ENCODE measurements around the gene RNU2-1. TPM values are rescaled to one million over a fixed set of nuclear protein-coding genes. Genes with fewer than 3 reads are reported as not detected.
"Not testable (repeated sequence)": the region's sequence is repeated elsewhere in the genome, so short reads cannot be mapped to it uniquely, and the experiment has no call there.

The RNU2-1 gene
- total RNA-seq, 1 donor from 2014 or later: 7,149 TPM

DNA sequence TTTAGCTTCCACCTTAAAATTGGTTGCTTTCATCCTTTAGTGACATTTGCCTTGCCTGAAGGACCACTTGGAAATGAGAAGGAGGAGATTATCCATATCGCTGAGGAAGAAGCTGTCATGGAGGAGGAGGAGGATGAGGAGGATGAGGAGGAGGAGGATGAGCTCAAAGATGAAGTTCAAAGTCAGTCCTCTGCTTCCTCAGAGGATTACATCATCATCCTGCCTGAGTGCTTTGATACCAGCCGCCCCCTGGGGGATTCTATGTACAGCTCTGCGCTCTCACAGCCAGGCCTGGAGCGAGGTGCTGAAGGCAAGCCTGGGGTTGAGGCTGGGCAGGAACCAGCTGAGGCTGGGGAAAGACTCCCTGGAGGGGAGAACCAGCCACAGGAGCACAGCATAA is 33.6 kb downstream of the RNU2-1 start:
- H3K27ac Mint-ChIP-seq: no peak overlapping the region
- DNase-seq (no peak), ATAC-seq (ENCODE audit: low read depth) (peak; percentile 74)
- peaks cover 76% of the 10 kb centered on the region for H3K36me3 Mint-ChIP-seq (ENCODE audit: low read depth)
- intact Hi-C loops (cut with micrococcal nuclease): no loop called here
- POLR2A ChIA-PET: interaction anchor here (1.2 to 2.0 kb wide), 3 partner anchors 11 to 116 kb away, joined by 5 to 12 read pairs (median 7); partner anchors contain the start of genes NBR1 and TMEM106A
- no peaks in the 10 kb centered on the region for H3K27me3 Mint-ChIP-seq
- H3K4me3 Mint-ChIP-seq: no peak overlapping the region
- TF ChIP-seq, protein P1, sequence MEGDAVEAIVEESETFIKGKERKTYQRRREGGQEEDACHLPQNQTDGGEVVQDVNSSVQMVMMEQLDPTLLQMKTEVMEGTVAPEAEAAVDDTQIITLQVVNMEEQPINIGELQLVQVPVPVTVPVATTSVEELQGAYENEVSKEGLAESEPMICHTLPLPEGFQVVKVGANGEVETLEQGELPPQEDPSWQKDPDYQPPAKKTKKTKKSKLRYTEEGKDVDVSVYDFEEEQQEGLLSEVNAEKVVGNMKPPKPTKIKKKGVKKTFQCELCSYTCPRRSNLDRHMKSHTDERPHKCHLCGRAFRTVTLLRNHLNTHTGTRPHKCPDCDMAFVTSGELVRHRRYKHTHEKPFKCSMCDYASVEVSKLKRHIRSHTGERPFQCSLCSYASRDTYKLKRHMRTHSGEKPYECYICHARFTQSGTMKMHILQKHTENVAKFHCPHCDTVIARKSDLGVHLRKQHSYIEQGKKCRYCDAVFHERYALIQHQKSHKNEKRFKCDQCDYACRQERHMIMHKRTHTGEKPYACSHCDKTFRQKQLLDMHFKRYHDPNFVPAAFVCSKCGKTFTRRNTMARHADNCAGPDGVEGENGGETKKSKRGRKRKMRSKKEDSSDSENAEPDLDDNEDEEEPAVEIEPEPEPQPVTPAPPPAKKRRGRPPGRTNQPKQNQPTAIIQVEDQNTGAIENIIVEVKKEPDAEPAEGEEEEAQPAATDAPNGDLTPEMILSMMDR (IDR thresholded peaks at IDR 0.05): no peak
- H3K9me3 Mint-ChIP-seq: no peaks in the 10 kb centered on the region
- CTCF ChIA-PET: interaction anchor here (1.2 to 1.3 kb wide), 3 partner anchors 11 to 109 kb away, joined by 3 to 5 read pairs (median 4); no protein-coding TSS in a partner anchor
- H3K4me1 Mint-ChIP-seq: no peaks in the 10 kb centered on the region

DNA sequence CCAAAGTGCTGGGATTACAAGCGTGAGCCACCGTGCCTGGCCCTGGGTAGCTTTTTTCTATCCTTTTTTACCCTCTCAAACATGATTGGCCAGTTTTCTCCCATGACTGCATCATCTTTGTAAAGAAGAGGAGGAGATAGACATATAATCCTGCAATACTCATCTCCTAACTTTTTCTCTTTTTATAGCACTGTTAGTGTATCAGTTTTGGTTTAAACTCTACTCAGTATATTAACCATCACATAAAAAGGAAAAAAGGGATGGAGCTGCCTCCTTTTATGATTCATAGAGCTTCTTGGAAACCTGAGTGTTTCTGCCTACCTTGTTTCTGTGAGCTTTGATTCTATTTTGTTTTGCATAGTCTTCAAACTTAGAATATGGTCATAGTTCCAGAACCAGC is 34.1 kb downstream of the RNU2-1 start:
- intact Hi-C loops (cut with micrococcal nuclease): no loop called here
- TF ChIP-seq, protein P1 (IDR thresholded peaks at IDR 0.05): no peak
- CTCF ChIA-PET: interaction anchor here (1.2 to 1.3 kb wide), 2 partner anchors 10 to 13 kb away, joined by 4 to 5 read pairs; no protein-coding TSS in a partner anchor
- peaks cover 80% of the 10 kb centered on the region for H3K36me3 Mint-ChIP-seq (ENCODE audit: low read depth)
- no peak overlapping the region for H3K4me3 Mint-ChIP-seq
- H3K27ac Mint-ChIP-seq: no peak overlapping the region
- no peaks in the 10 kb centered on the region for H3K9me3 Mint-ChIP-seq
- POLR2A ChIA-PET: interaction anchor here (1.2 to 2.0 kb wide), 3 partner anchors 12 to 116 kb away, joined by 5 to 12 read pairs (median 7); partner anchors contain the start of genes NBR1 and TMEM106A
- DNase-seq (no peak), ATAC-seq (ENCODE audit: low read depth) (no peak)
- H3K27me3 Mint-ChIP-seq: no peaks in the 10 kb centered on the region
- H3K4me1 Mint-ChIP-seq: no peaks in the 10 kb centered on the region

DNA sequence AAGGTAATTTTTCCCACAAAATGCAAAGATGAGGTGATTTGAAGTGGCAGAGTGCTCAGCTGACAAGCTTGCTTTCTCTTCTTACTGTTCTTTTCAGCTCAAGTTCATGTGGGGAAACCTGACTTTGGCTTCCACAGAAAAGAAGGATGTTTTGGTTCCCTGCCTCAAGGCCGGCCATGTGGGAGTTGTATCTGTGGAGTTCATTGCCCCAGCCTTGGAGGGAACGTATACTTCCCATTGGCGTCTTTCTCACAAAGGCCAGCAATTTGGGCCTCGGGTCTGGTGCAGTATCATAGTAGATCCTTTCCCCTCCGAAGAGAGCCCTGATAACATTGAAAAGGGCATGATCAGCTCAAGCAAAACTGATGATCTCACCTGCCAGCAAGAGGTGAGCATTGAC is 40.5 kb downstream of the RNU2-1 start:
- intact Hi-C loops (cut with micrococcal nuclease): no loop called here
- Mint-ChIP-seq H3K27ac (no peak overlapping the region), H3K9me3 (no peaks in the 10 kb centered on the region), H3K4me3 (no peak overlapping the region), H3K27me3 (no peaks in the 10 kb centered on the region), H3K36me3 (ENCODE audit: low read depth) (peaks cover 87% of the 10 kb centered on the region), H3K4me1 (no peaks in the 10 kb centered on the region)
- ChIA-PET CTCF (no interaction called here), POLR2A (interaction anchor here (1.1 kb wide), 1 partner anchor 175 kb away, joined by 3 read pairs; no protein-coding TSS in a partner anchor)
- TF ChIP-seq, protein P1 (IDR thresholded peaks at IDR 0.05): no peak
- ATAC-seq (ENCODE audit: low read depth): no peak
- no peak for DNase-seq

DNA sequence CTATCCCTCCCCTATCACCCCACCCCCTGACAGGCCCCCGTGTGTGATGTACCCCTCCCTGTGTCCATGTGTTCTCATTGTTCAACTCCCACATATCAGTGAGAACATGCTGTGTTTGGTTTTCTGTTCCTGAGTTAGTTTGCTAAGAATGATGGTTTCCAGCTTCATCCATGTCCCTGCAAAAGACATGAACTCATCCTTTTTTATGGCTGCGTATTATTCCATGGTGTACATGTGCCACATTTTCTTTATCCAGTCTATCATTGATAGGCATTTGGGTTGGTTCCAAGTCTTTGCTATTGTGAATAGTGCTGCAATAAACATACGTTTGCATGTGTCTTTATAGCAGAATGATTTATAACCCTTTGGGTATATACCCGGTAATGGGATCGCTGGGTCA is 47.1 kb downstream of the RNU2-1 start:
- ATAC-seq (ENCODE audit: low read depth); DNase-seq; H3K27me3 Mint-ChIP-seq; H3K27ac Mint-ChIP-seq; CTCF ChIA-PET; intact Hi-C loops (cut with micrococcal nuclease); H3K4me1 Mint-ChIP-seq; H3K9me3 Mint-ChIP-seq; H3K4me3 Mint-ChIP-seq; POLR2A ChIA-PET: not testable (repeated sequence)
- peaks cover 52% of the 10 kb centered on the region for H3K36me3 Mint-ChIP-seq (ENCODE audit: low read depth)

DNA sequence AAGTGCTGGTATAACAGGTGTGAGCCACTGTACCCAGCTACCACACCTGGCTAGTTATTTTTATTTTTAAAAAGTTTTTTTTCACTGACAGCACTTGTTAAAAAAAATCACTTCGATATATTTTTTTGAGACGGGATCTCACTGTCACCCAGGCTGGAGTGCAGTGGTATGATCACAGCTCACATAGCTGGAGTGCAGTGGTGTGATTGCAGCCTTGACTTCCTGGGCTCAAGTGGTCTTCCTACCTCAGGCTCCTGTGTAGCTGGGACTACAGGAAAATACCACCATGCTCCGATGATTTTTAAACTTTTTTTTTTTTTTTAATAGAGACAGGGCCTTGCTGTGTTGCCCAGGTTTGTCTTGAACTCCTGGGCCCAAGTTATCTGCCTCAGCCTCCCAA is 49.9 kb downstream of the RNU2-1 start:
- Mint-ChIP-seq H3K27me3 (no peaks in the 10 kb centered on the region), H3K36me3 (ENCODE audit: low read depth) (peaks cover 46% of the 10 kb centered on the region), H3K27ac (no peak overlapping the region), H3K4me1 (no peaks in the 10 kb centered on the region), H3K9me3 (no peaks in the 10 kb centered on the region), H3K4me3 (no peak overlapping the region)
- TF ChIP-seq, protein P1 (IDR thresholded peaks at IDR 0.05): no peak
- POLR2A ChIA-PET: interaction anchor here (1.5 kb wide), 1 partner anchor 12 kb away, joined by 4 read pairs; no protein-coding TSS in a partner anchor
- intact Hi-C loops (cut with micrococcal nuclease): no loop called here
- no peak for ATAC-seq (ENCODE audit: low read depth)
- DNase-seq: no peak
- CTCF ChIA-PET: interaction anchor here (0.6 kb wide), 1 partner anchor 367 kb away, joined by 3 read pairs; no protein-coding TSS in a partner anchor

Other genes starting within 250 kb of the RNU2-1 start
- 1,189 and 1,266 TPM in 2 replicates for gene RPL27, start 235.6 kb downstream of the RNU2-1 start, total RNA-seq
- gene IFI35, start 227.2 kb downstream of the RNU2-1 start, total RNA-seq: 41.9 and 50.5 TPM in 2 replicates
- gene VAT1, start 211.6 kb downstream of the RNU2-1 start, total RNA-seq: 34.4 and 38.5 TPM in 2 replicates
- 0.05 and 0.13 TPM in 2 replicates for gene RND2, start 208.7 kb downstream of the RNU2-1 start, total RNA-seq
- 11.9 and 13.3 TPM in 2 replicates for gene BRCA1, start 108.6 kb downstream of the RNU2-1 start, total RNA-seq
- 42.2 and 44.8 TPM in 2 replicates for gene NBR1, start 62.8 kb downstream of the RNU2-1 start, total RNA-seq
- gene TMEM106A, start 22.1 kb downstream of the RNU2-1 start, total RNA-seq: 46.0 and 68.0 TPM in 2 replicates
- gene CCDC200, start 5.4 kb downstream of the RNU2-1 start, total RNA-seq: 0.73 TPM in 1 of 2 replicates, not detected in the other
- 5.8 and 6.4 TPM in 2 replicates for gene ARL4D, start 165.0 kb upstream of the RNU2-1 start, total RNA-seq
- gene DHX8, start 250.0 kb upstream of the RNU2-1 start, total RNA-seq: 60.6 and 63.4 TPM in 2 replicates

All from activated B cell treated with CpG ODN at 0.5 μM for 24 hours (primary cell).